ENCODE data around the gene ZNF254. TPM values are rescaled to one million over a fixed set of nuclear protein-coding genes. Genes with fewer than 3 reads are reported as not detected.
"Not testable (repeated sequence)": the region's sequence is repeated elsewhere in the genome, so short reads cannot be mapped to it uniquely, and the experiment has no call there.

The ZNF254 gene
- total RNA-seq, 1 donor from 2014 or later = 10.2 TPM

DNA sequence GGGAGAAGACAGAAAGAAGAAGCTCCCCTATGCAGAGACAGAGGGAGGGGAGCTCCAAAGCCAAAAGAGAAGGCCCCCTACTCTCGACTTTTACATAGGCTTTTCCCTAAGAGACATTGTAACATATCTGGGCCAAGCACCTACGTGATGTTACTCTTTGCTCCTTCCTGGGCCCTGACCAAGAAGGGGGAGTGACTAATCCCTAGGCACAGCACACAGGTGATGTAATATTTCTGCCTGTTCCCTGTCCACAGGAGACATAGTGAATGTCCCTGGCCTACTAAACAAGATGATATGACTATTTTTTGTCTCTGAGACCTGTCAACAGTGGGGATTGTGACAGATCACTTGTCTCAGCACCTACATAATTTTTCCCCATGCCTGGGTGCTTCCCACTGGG is 15.9 kb upstream of the ZNF254 start:
- DNase-seq (ENCODE audit: low spot score) = no peak

DNA sequence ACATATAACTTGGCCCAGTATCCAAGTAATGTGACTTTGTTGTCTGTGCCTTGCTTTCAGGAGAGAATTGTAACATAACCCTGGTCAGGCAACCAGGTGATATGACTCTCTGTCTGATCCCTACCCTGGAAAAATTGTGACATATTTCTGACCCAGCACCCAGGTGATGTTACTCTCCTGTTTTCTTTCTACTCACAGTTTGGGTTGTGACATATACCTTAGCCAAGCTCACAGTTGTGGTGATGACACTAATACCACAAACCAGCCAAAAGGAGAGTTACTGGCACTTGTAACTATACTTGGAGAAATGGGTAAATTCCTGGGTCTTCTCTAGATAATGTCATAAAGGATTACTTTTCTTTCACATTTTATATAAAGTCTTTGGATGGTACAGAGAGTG is 14.3 kb upstream of the ZNF254 start:
- DNase-seq (ENCODE audit: low spot score) = no peak

DNA sequence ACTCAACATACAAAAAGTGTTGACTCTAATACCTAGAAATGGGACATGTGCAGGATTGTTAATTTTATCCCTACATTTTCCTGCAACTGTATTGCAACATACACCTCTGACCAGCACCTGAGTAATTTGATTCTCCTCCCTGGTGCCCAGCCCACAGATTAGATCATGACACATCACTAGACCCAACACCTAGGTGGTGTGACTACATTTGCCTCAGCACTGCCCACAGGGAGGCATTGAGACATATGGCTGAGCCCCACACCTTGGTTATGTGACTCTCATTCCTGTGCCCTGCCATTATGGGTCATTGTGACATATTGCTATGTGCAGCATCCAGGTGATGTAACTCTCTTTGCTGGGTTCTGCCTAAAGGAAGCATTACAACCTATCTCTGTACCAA is 13.2 kb upstream of the ZNF254 start:
- DNase-seq (ENCODE audit: low spot score) = no peak

DNA sequence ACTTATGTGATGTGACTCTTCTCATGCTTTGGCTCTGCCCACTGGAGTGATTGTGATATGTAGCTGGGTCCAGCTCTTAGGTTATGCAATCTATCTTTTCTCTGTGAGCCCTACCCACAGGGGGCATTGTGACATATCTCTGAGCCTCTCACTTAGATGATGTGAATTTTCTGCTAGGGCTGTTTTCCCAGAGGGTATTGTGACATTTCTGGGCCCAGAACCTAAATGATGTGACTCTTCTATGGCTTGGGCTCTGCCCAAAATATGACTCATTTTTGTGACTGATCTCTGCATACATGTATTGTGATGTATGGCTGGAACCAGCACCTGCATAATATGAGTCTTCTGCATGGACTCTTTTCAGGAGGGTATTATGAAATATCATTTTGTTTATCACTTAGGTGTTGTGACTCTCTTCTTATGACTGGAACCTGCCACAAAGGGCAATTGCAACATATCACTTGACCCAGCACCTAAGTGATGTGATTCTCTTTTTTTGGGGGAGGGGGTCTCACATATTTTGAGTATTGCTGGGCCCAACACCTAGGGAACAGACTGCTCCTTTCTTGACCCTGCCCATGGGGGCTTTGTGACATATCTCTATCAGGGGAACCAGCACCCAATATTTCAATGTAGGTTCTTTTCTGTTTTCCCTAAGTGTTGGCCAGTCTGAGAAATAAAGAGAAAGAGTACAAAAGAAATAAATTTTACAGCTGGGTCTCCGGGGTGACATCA is 12.1 kb upstream of the ZNF254 start:
- DNase-seq (ENCODE audit: low spot score) = no peak

DNA sequence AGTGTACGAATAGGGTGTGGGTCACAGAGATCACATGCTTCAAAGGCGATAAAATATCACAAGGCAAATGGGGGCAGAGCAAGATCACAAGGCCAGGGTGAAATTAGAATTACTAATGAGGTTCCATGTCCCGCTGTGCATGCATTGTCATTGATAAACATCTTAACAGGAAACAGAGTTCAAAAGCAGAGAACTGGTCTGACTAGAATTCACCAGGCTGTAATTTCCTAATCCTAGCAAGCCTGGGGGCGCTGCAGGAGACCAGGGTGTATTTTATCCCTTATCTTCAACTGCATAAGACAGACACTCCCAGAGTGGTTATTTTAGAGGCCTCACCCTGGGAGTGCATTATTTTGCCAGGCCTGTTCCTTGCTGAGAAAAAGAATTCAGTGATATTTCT is 11.5 kb upstream of the ZNF254 start:
- not testable (repeated sequence) for DNase-seq (ENCODE audit: low spot score)

DNA sequence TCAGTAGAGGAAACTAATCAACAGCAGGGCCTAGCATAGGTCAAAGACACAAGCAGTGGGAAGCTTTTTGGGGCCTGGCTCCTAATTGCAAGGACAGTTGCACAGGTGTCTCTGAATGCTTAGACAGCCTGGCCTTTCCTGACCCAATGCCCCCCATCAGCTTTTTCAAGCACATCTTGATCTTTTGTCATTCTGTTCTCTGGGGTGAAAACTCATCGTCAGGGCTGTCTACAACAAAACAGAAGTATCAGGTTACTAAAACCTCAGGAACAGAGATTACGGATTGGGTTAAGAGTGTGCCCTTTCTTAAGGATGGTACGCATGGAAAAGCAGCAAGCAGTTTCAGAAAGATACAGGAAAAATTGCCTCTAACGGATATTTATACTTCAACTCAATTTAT is 8.3 kb upstream of the ZNF254 start:
- DNase-seq (ENCODE audit: low spot score) = no peak

DNA sequence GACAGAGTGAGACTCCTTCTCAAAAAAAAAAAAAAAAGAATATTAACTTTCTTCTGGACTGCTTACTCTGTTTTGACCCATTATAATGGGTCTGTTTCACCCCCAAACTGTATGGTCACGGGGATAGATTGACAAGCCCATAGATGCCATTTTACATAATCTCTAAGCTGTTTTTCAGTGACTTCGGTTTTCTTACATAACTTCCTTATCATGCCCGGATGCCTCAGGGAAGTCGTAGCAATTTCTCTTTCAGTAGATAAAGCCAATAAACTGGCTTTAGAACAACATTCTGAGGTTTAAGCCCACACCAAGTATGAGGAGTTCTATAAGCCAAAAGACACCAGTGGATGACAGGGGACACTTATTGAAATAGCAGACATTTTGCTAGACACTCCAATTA is 5.9 kb upstream of the ZNF254 start:
- DNase-seq (ENCODE audit: low spot score) = no peak

DNA sequence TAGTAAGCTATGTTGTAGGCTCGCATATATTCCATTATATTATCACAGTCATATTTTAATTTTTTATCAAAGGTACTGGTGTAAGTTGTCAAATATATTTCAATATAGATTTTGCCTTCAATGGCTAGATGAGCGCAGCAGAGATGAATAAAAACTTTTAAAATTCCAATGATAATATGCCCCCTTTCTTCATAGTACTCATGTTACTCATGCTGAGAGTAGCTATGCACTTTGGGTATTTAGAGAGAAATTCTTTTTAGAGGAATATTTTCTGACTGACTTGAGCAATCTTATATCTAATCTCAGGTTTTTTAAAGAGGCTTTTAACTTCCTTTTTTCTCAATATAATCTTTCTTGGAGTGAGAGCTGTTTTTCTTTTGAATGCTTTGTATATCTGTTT is 11.4 kb downstream of the ZNF254 start:
- no peak for DNase-seq (ENCODE audit: low spot score)

DNA sequence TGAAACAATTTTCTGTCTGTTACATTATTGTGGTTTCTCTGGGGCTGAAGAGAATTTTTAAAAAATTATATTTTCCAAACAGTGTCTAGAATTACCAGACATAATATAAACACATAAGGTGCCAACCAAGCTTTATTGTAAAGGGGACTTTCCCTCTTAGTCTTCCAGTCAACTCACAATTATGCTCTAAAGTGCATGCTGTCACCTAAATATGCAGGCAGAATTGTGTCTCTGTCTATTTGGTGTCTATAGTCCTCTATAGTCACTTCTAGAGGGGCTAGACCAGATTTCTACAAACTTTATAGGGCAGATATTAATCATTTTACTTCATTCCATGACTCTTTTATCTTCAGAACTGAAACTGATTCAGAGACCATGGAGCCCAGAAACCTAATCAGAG is 12.8 kb downstream of the ZNF254 start:
- DNase-seq (ENCODE audit: low spot score) = no peak

DNA sequence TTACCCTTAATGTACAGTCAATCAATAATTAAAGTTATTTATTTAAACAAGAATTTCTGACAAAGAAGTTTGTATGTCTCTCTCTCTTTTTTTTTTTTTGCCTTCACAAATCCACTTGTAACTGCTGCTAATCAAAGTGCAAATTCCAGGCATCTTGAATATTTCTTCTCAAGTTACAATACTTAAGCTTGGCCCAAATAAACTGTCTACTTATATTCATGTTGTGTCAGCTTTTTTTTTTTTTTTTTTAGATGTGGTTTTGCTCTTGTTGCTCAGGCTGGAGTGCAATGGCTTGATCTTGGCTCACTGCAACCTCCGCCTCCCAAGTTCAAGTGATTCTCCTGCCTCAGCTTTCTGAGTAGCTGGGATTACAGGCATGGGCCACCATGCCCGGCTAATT is 13.6 kb downstream of the ZNF254 start:
- not testable (repeated sequence) for DNase-seq (ENCODE audit: low spot score)

DNA sequence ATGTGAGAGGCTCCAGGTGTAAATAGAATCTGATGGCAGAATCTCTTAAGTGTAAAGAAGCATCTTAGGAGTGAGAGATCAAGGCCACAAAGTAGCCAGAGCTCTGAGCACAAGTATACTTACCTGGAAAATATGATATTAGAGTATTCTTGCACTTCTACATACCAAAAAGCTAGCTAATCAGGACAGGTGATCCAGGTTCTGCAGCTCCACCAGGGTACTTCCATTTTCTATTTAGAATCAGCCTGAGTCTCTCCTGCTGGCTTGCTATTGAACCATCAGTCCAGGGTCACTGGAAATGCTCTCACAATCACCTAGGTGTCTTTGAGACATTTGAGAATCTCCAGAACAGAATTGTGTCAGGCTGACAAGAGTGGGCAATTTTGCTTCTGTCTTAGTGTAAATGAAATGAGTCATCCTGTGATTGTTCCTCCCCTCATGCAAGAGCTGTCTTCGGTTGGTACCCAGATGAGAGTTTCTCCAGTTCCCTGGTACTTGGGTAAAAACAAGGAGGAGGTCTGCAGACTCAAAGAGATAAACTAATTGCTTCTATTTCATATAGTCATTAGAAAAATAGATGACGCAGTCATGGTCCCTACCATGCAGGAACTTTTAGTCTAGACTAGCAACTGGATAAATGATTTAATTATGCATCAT is 14.6 kb downstream of the ZNF254 start:
- DNase-seq (ENCODE audit: low spot score) = no peak

DNA sequence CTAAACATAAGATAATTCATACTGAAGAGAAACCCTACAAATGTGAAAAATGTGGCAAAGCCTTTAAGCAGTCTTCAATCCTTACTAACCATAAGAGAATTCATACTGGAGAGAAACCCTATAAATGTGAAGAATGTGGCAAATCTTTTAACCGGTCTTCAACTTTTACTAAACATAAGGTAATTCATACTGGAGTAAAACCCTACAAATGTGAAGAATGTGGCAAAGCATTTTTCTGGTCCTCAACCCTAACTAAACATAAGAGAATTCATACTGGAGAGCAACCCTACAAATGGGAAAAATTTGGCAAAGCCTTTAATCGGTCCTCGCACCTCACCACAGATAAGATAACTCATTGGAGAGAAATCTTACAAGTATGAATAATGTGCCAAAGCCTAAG is 40.6 kb downstream of the ZNF254 start:
- no peak for DNase-seq (ENCODE audit: low spot score)

DNA sequence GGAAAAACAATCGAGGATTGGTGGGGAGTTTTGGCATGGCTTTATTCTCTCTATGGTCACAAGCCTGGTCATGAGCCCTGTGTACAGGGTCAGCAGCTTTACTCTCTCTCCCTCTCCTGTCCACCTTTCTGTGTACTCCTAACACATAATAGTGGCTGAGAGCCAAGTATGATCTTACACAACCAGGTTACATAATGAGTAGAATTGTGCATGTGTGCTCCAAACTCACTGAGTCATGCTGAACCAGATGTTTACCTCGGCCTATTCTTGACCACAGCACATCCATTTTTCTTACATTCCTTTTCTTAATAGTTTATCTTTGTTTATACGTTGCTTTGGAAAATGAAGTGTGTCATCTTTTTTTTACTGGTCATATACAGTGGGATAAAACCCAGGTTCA is 53.1 kb downstream of the ZNF254 start:
- DNase-seq (ENCODE audit: low spot score) = no peak

DNA sequence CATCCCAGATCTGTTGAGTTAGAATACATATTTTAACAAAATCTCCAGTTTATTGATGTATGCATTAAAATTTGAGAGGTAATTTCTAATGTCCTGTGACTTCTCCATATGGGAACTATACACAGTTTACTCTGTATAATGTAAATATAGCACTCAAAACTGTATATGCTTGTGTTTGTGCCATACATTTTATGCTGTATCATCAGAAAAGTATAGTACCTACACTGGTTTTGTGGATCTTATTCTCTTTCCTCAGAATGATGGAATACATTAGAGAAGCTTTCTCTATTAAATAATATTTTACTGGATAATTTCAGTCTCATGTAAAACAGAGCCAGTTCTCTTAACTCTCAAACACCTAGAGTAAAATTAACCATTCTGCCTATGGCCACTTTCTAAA is 53.6 kb downstream of the ZNF254 start:
- no peak for DNase-seq (ENCODE audit: low spot score)

DNA sequence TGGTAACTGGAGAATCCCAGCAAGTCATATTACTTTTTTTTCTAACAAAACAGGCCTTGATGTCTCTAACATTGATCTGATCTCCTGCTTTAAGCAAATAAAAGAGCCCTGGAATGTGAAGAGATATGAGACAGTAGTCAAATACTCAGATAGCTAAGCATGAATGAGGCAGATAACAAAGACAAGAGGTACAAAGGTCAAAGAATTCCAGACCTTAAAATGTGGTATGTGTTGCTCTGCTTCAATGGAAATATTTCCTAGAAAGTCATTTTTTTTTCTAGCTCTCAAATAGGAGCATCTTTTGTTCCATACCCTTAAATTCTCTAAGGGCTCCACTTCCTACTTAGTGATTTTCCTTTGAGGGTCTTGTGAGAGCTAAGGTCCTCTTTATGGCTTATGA is 54.6 kb downstream of the ZNF254 start:
- DNase-seq (ENCODE audit: low spot score) = no peak

DNA sequence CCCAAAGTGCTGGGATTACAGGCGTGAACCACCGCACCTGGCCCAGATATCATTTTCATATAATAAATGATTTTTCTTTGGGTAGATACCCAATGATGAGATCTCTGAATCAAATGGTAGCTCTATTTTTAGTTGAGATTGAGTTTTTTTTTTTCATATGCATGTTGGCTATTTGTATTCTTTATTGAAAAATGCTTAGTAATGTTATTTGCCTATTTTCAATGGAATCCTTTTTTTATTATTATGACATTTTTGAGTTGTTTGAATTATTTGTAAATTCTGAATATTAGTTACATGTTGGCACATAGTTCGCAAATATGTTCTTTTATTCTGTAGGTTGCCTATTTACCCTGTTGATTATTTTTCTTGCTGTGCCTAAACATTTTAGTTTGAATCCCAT is 55.8 kb downstream of the ZNF254 start:
- DNase-seq (ENCODE audit: low spot score) = no peak

DNA sequence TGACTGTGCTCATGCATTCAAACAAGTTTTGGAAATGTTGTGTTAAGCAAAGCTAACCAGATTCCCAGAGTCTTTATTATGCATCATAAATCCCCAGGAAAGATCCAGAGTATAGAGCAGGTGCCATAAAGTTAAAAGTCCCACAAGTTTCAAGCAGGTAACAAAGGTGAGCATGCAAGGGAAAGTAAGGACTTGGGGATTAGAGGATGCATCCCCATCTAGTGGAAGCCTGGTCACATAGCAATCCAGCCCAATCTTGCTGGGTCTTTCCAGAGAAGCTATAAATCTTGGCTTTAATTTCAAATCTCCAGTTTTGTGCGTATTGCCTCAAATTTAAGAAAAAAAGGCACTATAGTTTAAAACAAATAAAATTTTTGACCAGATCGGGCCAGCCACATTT is 72.7 kb downstream of the ZNF254 start:
- no peak for DNase-seq (ENCODE audit: low spot score)

DNA sequence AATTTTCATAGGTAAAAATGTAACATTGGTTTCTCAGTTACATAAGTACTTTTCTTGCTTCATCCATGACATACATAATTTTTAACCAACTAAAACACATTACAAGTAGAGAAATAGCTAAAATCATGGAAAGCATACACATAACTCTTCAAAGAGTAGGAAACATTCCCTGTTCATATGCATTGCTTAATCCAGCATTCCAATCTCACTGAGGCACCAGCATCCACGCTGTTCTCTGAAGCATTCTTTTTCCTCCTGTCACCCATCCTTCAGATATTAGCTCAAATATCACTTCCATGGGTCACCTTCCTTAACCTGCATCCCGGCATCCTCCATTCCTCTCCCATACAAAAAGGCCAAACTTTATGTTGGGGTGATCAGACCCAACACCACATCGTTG is 79.1 kb downstream of the ZNF254 start:
- DNase-seq (ENCODE audit: low spot score) = no peak

DNA sequence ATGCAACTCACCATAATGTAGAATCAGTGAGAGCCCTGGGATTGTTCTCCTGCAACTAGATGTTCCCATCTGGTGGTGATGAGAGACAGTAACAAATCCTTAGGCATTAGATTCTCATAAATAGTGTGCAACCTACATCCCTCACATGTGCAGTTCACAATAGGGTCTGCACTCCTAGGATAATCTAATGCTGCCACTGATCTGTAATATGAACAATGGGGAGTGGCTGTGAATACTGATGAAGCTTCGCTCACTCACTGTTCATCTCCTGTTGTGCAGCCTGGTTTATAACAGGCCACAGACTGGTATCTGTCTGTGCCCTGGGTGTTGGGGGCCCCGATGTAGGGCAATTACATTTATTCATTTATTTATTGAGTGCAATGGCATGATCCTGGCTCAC is 86.9 kb downstream of the ZNF254 start:
- no peak for DNase-seq (ENCODE audit: low spot score)

DNA sequence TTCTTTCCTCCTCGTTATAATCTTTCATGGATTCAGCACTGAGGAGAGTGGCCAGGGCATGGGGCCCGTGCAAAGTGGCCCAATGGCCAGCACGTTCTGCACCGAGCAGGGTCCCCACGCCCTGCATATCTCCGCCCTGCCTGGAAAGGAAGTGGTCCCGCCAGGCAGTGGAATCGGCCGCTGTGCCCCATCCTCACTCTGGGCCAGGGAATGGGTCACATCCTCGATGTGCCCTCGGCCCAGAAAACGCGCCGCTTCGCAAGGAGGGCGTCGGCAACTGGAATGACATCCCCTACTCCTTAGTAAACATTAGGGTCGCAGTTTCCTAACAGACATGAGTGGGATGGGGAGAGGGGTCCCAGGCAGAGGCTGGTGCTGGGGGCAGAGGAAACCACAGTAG is 90.7 kb downstream of the ZNF254 start:
- no peak for DNase-seq (ENCODE audit: low spot score)

DNA sequence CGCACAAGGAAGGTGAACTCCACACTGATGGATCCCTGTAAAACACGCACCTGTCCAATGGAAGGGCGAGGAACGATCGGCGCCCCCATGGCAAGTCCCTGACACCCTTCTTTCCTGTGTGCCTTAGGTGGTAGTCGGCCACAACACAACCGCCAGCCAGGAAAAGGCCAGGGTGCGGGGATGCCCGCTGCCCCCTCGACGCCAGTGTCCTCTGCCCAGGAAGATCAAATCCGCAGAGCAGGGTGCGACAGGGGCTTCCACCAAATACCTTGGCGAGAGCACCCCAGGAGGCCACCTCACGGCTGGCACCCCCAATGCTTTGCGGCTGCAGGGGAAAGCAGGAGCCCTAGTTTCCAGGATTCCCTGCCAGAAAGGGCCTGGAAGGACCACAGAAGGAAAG is 91.2 kb downstream of the ZNF254 start:
- DNase-seq (ENCODE audit: low spot score) = no peak
